ENCODE measurements around the gene CNIH1.
"Not testable (repeated sequence)": the region's sequence is repeated elsewhere in the genome, so short reads cannot be mapped to it uniquely, and the experiment has no call there.

Gene CNIH1

GRCh38 chr14:54470701-54471100 is 29.5 kb upstream of the CNIH1 start:
- ATAC-seq (ENCODE audit: low read depth): no peak; the same call in 2 of the 3 replicates
- no peak for DNase-seq (ENCODE audit: low spot score)
- no peaks in the 10 kb centered on the region for H3K9me3 ChIP-seq (ENCODE audit: severe bottlenecking)
- TF ChIP-seq CTCF (IDR thresholded peaks at IDR 0.05; ENCODE audit: poor library complexity, severe bottlenecking): no peak
- no peaks in the 10 kb centered on the region for H3K4me1 ChIP-seq (ENCODE audit: insufficient read depth, poor library complexity, severe bottlenecking)
- H3K27ac ChIP-seq (ENCODE audit: poor library complexity, severe bottlenecking): no peak overlapping the region
- no peaks in the 10 kb centered on the region for H3K27me3 ChIP-seq (ENCODE audit: insufficient read depth, poor library complexity, severe bottlenecking)
- peaks cover 31% of the 10 kb centered on the region for H3K36me3 ChIP-seq (ENCODE audit: low read depth)
- no peak overlapping the region for H3K4me3 ChIP-seq (ENCODE audit: severe bottlenecking)

GRCh38 chr14:54467280-54467679 is 26.1 kb upstream of the CNIH1 start:
- Histone ChIP-seq H3K27me3 (ENCODE audit: insufficient read depth, poor library complexity, severe bottlenecking) (no peaks in the 10 kb centered on the region), H3K27ac (ENCODE audit: poor library complexity, severe bottlenecking) (no peak overlapping the region), H3K9me3 (ENCODE audit: severe bottlenecking) (no peaks in the 10 kb centered on the region), H3K36me3 (ENCODE audit: low read depth) (0 out of 2 replicates have a peak, but pooled peaks cover 3% of the 10 kb centered on the region), H3K4me1 (ENCODE audit: insufficient read depth, poor library complexity, severe bottlenecking) (peaks cover 4% of the 10 kb centered on the region), H3K4me3 (ENCODE audit: severe bottlenecking) (no peak overlapping the region)
- DNase-seq (ENCODE audit: low spot score) (no peak), ATAC-seq (ENCODE audit: low read depth) (no peak)
- no peak for TF ChIP-seq CTCF (IDR thresholded peaks at IDR 0.05; ENCODE audit: poor library complexity, severe bottlenecking)

- Histone ChIP-seq H3K27me3 (ENCODE audit: insufficient read depth, poor library complexity, severe bottlenecking) (no peaks in the 10 kb centered on the region), H3K4me3 (ENCODE audit: severe bottlenecking) (no peak overlapping the region), H3K4me1 (ENCODE audit: insufficient read depth, poor library complexity, severe bottlenecking) (peaks cover 13% of the 10 kb centered on the region), H3K27ac (ENCODE audit: poor library complexity, severe bottlenecking) (no peak overlapping the region), H3K36me3 (ENCODE audit: low read depth) (0 out of 2 replicates have a peak, but pooled peaks cover 3% of the 10 kb centered on the region), H3K9me3 (ENCODE audit: severe bottlenecking) (no peaks in the 10 kb centered on the region)
- TF ChIP-seq CTCF (IDR thresholded peaks at IDR 0.05; ENCODE audit: poor library complexity, severe bottlenecking): no peak
- ATAC-seq (ENCODE audit: low read depth): no peak
- DNase-seq (ENCODE audit: low spot score): no peak
These were observed 24.5 kb upstream of the CNIH1 start for GRCh38 chr14:54465654-54466053.

- Histone ChIP-seq H3K36me3 (ENCODE audit: low read depth) (no peaks in the 10 kb centered on the region), H3K4me1 (ENCODE audit: insufficient read depth, poor library complexity, severe bottlenecking) (peaks cover 19% of the 10 kb centered on the region), H3K27ac (ENCODE audit: poor library complexity, severe bottlenecking) (peak overlapping the region; percentile 37), H3K27me3 (ENCODE audit: insufficient read depth, poor library complexity, severe bottlenecking) (no peaks in the 10 kb centered on the region), H3K4me3 (ENCODE audit: severe bottlenecking) (no peak overlapping the region), H3K9me3 (ENCODE audit: severe bottlenecking) (no peaks in the 10 kb centered on the region)
- TF ChIP-seq CTCF (IDR thresholded peaks at IDR 0.05; ENCODE audit: poor library complexity, severe bottlenecking): no peak
- DNase-seq (ENCODE audit: low spot score): no peak
- ATAC-seq (ENCODE audit: low read depth): peak; percentile 64
These were observed 20.9 kb upstream of the CNIH1 start for GRCh38 chr14:54462048-54462447.

- DNase-seq (ENCODE audit: low spot score) (no peak), ATAC-seq (ENCODE audit: low read depth) (no peak)
- no peak overlapping the region for H3K27ac ChIP-seq (ENCODE audit: poor library complexity, severe bottlenecking)
- H3K36me3 ChIP-seq (ENCODE audit: low read depth): no peaks in the 10 kb centered on the region
- no peak for TF ChIP-seq CTCF (IDR thresholded peaks at IDR 0.05; ENCODE audit: poor library complexity, severe bottlenecking)
- no peaks in the 10 kb centered on the region for H3K27me3 ChIP-seq (ENCODE audit: insufficient read depth, poor library complexity, severe bottlenecking)
- no peak overlapping the region for H3K4me3 ChIP-seq (ENCODE audit: severe bottlenecking)
- peaks cover 24% of the 10 kb centered on the region for H3K4me1 ChIP-seq (ENCODE audit: insufficient read depth, poor library complexity, severe bottlenecking)
- H3K9me3 ChIP-seq (ENCODE audit: severe bottlenecking): no peaks in the 10 kb centered on the region
These were observed 17.9 kb upstream of the CNIH1 start for GRCh38 chr14:54459106-54459505.

- not testable (repeated sequence) for H3K9me3 ChIP-seq (ENCODE audit: severe bottlenecking); ATAC-seq (ENCODE audit: low read depth); H3K36me3 ChIP-seq (ENCODE audit: low read depth); H3K4me3 ChIP-seq (ENCODE audit: severe bottlenecking); H3K27ac ChIP-seq (ENCODE audit: poor library complexity, severe bottlenecking); H3K27me3 ChIP-seq (ENCODE audit: insufficient read depth, poor library complexity, severe bottlenecking); DNase-seq (ENCODE audit: low spot score)
- H3K4me1 ChIP-seq (ENCODE audit: insufficient read depth, poor library complexity, severe bottlenecking): peaks cover 30% of the 10 kb centered on the region
These were observed 17.4 kb upstream of the CNIH1 start for GRCh38 chr14:54458536-54458935.

All from RWPE2 (cell line).